ENCODE results near the gene TM4SF5.

The TM4SF5 gene

GRCh38 chr17:4788159-4788806, 16.6 kb downstream of the TM4SF5 start:
- no peak overlapping the region for H3K27ac ChIP-seq
- no peak for DNase-seq (ENCODE audit: low read depth, low spot score)

GRCh38 chr17:4788807-4789700, 17.4 kb downstream of the TM4SF5 start, which contains the start of gene GLTPD2:
Gene GLTPD2 (plus strand): TSS chr17:4788964. CDS start chr17:4789012, 48 bp downstream.
- peak within 1 kb of the TSS; percentile 96 for H3K27ac ChIP-seq
- no peak for DNase-seq (ENCODE audit: low read depth, low spot score)

GRCh38 chr17:4789701-4789950, 17.9 kb downstream of the TM4SF5 start:
- no peak for DNase-seq (ENCODE audit: low read depth, low spot score)
- H3K27ac ChIP-seq: peak overlapping the region; percentile 96

- peak; percentile 95 for DNase-seq (ENCODE audit: low read depth, low spot score)
- H3K27ac ChIP-seq: peak overlapping the region; percentile 96
These were observed 18.4 kb downstream of the TM4SF5 start for GRCh38 chr17:4789951-4790704.

GRCh38 chr17:4790705-4791088, 19.0 kb downstream of the TM4SF5 start:
- DNase-seq (ENCODE audit: low read depth, low spot score): no peak
- H3K27ac ChIP-seq: peak overlapping the region; percentile 96

- peak overlapping the region; percentile 61 for H3K27ac ChIP-seq
- no peak for DNase-seq (ENCODE audit: low read depth, low spot score)
These were observed 23.5 kb downstream of the TM4SF5 start for GRCh38 chr17:4795168-4795567.

GRCh38 chr17:4796552-4796920, 24.9 kb downstream of the TM4SF5 start:
- peak overlapping the region; percentile 61 for H3K27ac ChIP-seq
- no peak for DNase-seq (ENCODE audit: low read depth, low spot score)

- H3K27ac ChIP-seq: no peak overlapping the region
- no peak for DNase-seq (ENCODE audit: low read depth, low spot score)
These were observed 28.9 kb downstream of the TM4SF5 start for GRCh38 chr17:4800462-4801196.

- H3K27ac ChIP-seq: no peak within 1 kb of the TSS
- no peak for DNase-seq (ENCODE audit: low read depth, low spot score)
These were observed 30.5 kb downstream of the TM4SF5 start, which contains the start of gene C17orf114 for GRCh38 chr17:4802228-4802627. Gene C17orf114 (minus strand): TSS chr17:4802328.

GRCh38 chr17:4806456-4806776, 34.7 kb downstream of the TM4SF5 start:
- no peak for DNase-seq (ENCODE audit: low read depth, low spot score)
- peak overlapping the region; percentile 38 for H3K27ac ChIP-seq

GRCh38 chr17:4806777-4807604, 35.3 kb downstream of the TM4SF5 start, which contains the start of gene PLD2:
Gene PLD2 (plus strand): TSS chr17:4807152. CDS start chr17:4807773, 621 bp downstream.
- DNase-seq (ENCODE audit: low read depth, low spot score): no peak
- peak within 1 kb of the TSS; percentile 38 for H3K27ac ChIP-seq

- peak overlapping the region; percentile 38 for H3K27ac ChIP-seq
- DNase-seq (ENCODE audit: low read depth, low spot score): no peak
These were observed 36.1 kb downstream of the TM4SF5 start for GRCh38 chr17:4807605-4808377.

GRCh38 chr17:4808378-4808767, 36.7 kb downstream of the TM4SF5 start:
- no peak overlapping the region for H3K27ac ChIP-seq
- no peak for DNase-seq (ENCODE audit: low read depth, low spot score)

GRCh38 chr17:4810696-4811290, 39.1 kb downstream of the TM4SF5 start:
- DNase-seq (ENCODE audit: low read depth, low spot score): no peak
- peak overlapping the region; percentile 35 for H3K27ac ChIP-seq

- peak overlapping the region; percentile 35 for H3K27ac ChIP-seq
- no peak for DNase-seq (ENCODE audit: low read depth, low spot score)
These were observed 39.8 kb downstream of the TM4SF5 start for GRCh38 chr17:4811471-4811870.

- no peak for DNase-seq (ENCODE audit: low read depth, low spot score)
- H3K27ac ChIP-seq: no peak overlapping the region
These were observed 41.0 kb downstream of the TM4SF5 start for GRCh38 chr17:4812690-4813089.

GRCh38 chr17:4815043-4815675, 43.5 kb downstream of the TM4SF5 start:
- no peak for DNase-seq (ENCODE audit: low read depth, low spot score)
- no peak overlapping the region for H3K27ac ChIP-seq

GRCh38 chr17:4816826-4817225, 45.1 kb downstream of the TM4SF5 start:
- no peak overlapping the region for H3K27ac ChIP-seq
- DNase-seq (ENCODE audit: low read depth, low spot score): no peak
